ENCODE data around the gene ACTL10. TPM values are rescaled to one million over a fixed set of nuclear protein-coding genes. Genes with fewer than 3 reads are reported as not detected.

Gene ACTL10
- total and polyA plus RNA-seq, 2 of the 4 experiments (the other 2 are of a cell fraction): 0.18 to 0.43 TPM

- BruUV-seq (replicated peaks): no TSS peak
- Histone ChIP-seq H2BK20ac (ENCODE audit: low read depth, low read length) (no peak overlapping the region), H3K9me1 (ENCODE audit: insufficient read depth, low read length) (peaks cover 12% of the 10 kb centered on the region; the same call in 1 of the 2 replicates), H4K8ac (ENCODE audit: low read depth in 2 of 2, low read length in 2 of 2) (no peak overlapping the region), H3K4me3 (ENCODE audit: insufficient read depth, low read depth, low read length) (no peak overlapping the region), H2BK120ac (ENCODE audit: low read depth, low read length) (no peak overlapping the region), H3K56ac (ENCODE audit: extremely low read depth, insufficient read depth, low read length) (no peak overlapping the region), H3K4ac (ENCODE audit: low read depth, low read length) (no peak overlapping the region), H3K4me1 (ENCODE audit: control insufficient read depth, insufficient read depth, low read length) (no peaks in the 10 kb centered on the region), H3K27me3 (ENCODE audit: control insufficient read depth, insufficient read depth, low read length) (no peaks in the 10 kb centered on the region), H3K14ac (replicated peaks; ENCODE audit: low read depth, low read length) (no peak overlapping the region), H3K9me3 (ENCODE audit: control insufficient read depth, insufficient read depth, low read length) (no peaks in the 10 kb centered on the region), H2AK5ac (ENCODE audit: low read depth, low read length) (no peak overlapping the region), H3K36me3 (ENCODE audit: control insufficient read depth, insufficient read depth, low read length) (peaks cover 51% of the 10 kb centered on the region), H4K5ac (ENCODE audit: low read depth, low read length) (no peak overlapping the region), H3K79me1 (ENCODE audit: low read depth in 1 of 2, low read length in 2 of 2) (no peaks in the 10 kb centered on the region; a peak in 1 of 4 replicates), H3K18ac (ENCODE audit: low read depth, low read length) (no peak overlapping the region), H2BK5ac (ENCODE audit: low read depth, low read length, poor library complexity, severe bottlenecking) (no peak overlapping the region), H3K23ac (ENCODE audit: low read depth, low read length) (no peak overlapping the region), H3K27ac (ENCODE audit: insufficient read depth, low read length) (no peak overlapping the region), H2AFZ (replicated peaks; ENCODE audit: low read length, poor library complexity) (no peak overlapping the region), H2BK15ac (ENCODE audit: low read depth, low read length) (no peak overlapping the region), H4K91ac (ENCODE audit: insufficient read depth, low read depth, low read length) (no peak overlapping the region), H3K4me2 (ENCODE audit: low read depth, low read length) (no peak overlapping the region), H3K9ac (ENCODE audit: low read depth, low read length) (no peak overlapping the region), H4K20me1 (ENCODE audit: insufficient read depth, low read length) (no peaks in the 10 kb centered on the region), H2AK9ac (replicated peaks; ENCODE audit: low read depth, low read length, poor library complexity) (no peak overlapping the region)
- dilution Hi-C loops (cut with HindIII; ENCODE audit: low sequenced_read_pairs, unreplicated experiment) (no loop called here), in situ Hi-C loops (cut with MboI; ENCODE audit: low sequenced_read_pairs) (no loop called here), intact Hi-C loops (cut with micrococcal nuclease) (no loop called here)
- ATAC-seq (ENCODE audit: low read depth) (no peak), DNase-seq (no peak)
- POLR2A ChIA-PET (ENCODE audit: unreplicated experiment): no interaction called here
- no CpG with 5 or more reads among the region's 5 CpGs for WGBS, 2 experiments (ENCODE audit: extremely low coverage in 2 of 2, insufficient read length in 1 of 2)
- CTCF ChIA-PET: no interaction called here
- TF ChIP-seq SMC3 (IDR thresholded peaks at IDR 0.05; ENCODE audit: low read depth, low read length): no peak
These were observed 36.8 kb upstream of the ACTL10 start for GRCh38 chr20:33629979-33630378.
